ENCODE data around the gene AADAT. TPM values are rescaled to one million over a fixed set of nuclear protein-coding genes. Genes with fewer than 3 reads are reported as not detected.

AADAT gene
- total RNA-seq, 4 donors from 2014 or later, result 0.33 to 1.4 (median 0.82) TPM

DNA sequence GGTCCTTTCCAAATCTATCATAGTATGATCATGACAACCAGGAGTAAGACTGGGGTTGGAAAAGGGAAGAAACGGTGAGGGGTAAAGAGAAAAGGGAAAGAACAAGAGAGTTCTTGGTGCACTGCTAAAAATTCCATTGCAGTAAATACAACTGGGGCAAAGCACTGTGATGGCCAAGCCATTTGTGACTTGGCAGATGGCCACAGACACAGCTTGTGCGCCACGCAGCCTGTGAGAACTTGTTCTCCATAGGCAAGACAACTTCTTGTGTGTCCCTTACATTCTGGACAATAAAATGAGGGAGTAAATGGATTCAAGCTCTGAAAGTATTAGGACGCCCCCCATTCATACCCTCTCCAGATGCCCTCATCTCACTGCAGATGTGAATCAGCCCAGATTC, 74.5 kb downstream of the AADAT start:
- Histone ChIP-seq H3K4me3 (no peak overlapping the region), H3K27ac (peak overlapping the region in 2 of 4 donors; percentile 22 to 57), H3K4me1 (peaks cover 19 to 79% of the 10 kb centered on the region in 2 donors), H3K27me3 (no peaks in the 10 kb centered on the region), H3K36me3 (no peaks in the 10 kb centered on the region), H3K9me3 (no peaks in the 10 kb centered on the region)
- TF ChIP-seq, protein P1, sequence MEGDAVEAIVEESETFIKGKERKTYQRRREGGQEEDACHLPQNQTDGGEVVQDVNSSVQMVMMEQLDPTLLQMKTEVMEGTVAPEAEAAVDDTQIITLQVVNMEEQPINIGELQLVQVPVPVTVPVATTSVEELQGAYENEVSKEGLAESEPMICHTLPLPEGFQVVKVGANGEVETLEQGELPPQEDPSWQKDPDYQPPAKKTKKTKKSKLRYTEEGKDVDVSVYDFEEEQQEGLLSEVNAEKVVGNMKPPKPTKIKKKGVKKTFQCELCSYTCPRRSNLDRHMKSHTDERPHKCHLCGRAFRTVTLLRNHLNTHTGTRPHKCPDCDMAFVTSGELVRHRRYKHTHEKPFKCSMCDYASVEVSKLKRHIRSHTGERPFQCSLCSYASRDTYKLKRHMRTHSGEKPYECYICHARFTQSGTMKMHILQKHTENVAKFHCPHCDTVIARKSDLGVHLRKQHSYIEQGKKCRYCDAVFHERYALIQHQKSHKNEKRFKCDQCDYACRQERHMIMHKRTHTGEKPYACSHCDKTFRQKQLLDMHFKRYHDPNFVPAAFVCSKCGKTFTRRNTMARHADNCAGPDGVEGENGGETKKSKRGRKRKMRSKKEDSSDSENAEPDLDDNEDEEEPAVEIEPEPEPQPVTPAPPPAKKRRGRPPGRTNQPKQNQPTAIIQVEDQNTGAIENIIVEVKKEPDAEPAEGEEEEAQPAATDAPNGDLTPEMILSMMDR (IDR thresholded peaks at IDR 0.05 in 4 of 5, conservative IDR thresholded peaks at IDR 0.05 in 1 of 5), result no peak
- no peak for TF ChIP-seq POLR2A (IDR thresholded peaks at IDR 0.05)
- no peak for ATAC-seq
- intact Hi-C loops (cut with DNase I; ENCODE audit: low total_unique reads), result no loop called here
- in situ Hi-C loops (cut with MboI; ENCODE audit: low sequenced_read_pairs in 4 of 4), result no loop called here
- peak in 1 of 2 donors; percentile 19 for DNase-seq

- peaks cover 19 to 83% of the 10 kb centered on the region in 2 donors for H3K4me1 ChIP-seq
- H3K4me3 ChIP-seq, result no peak overlapping the region
- in situ Hi-C loops (cut with MboI; ENCODE audit: low sequenced_read_pairs in 4 of 4) (no loop called here), intact Hi-C loops (cut with DNase I; ENCODE audit: low total_unique reads) (no loop called here)
- no peaks in the 10 kb centered on the region for H3K36me3 ChIP-seq
- no peaks in the 10 kb centered on the region for H3K9me3 ChIP-seq
- ATAC-seq (no peak), DNase-seq (no peak)
- no peak for TF ChIP-seq POLR2A (IDR thresholded peaks at IDR 0.05)
- TF ChIP-seq, protein P1 (IDR thresholded peaks at IDR 0.05 in 4 of 5, conservative IDR thresholded peaks at IDR 0.05 in 1 of 5), result no peak
- no peaks in the 10 kb centered on the region for H3K27me3 ChIP-seq
- peak overlapping the region in 3 of 4 donors; percentile 22 to 57 (median 24) for H3K27ac ChIP-seq
These were observed 75.3 kb downstream of the AADAT start for GRCh38 chr4:170014359-170015011.

GRCh38 chr4:170012629-170012958, 77.2 kb downstream of the AADAT start:
- in situ Hi-C loops (cut with MboI; ENCODE audit: low sequenced_read_pairs in 4 of 4) (no loop called here), intact Hi-C loops (cut with DNase I; ENCODE audit: low total_unique reads) (no loop called here)
- peak; percentile 76 to 89 for ATAC-seq
- peaks cover 19 to 88% of the 10 kb centered on the region in 2 donors for H3K4me1 ChIP-seq
- TF ChIP-seq, protein P1 (IDR thresholded peaks at IDR 0.05 in 4 of 5, conservative IDR thresholded peaks at IDR 0.05 in 1 of 5), result no peak
- no peak for TF ChIP-seq POLR2A (IDR thresholded peaks at IDR 0.05)
- H3K4me3 ChIP-seq, result peak overlapping the region in 1 of 4 donors; percentile 19
- H3K9me3 ChIP-seq, result no peaks in the 10 kb centered on the region
- DNase-seq, result no peak
- H3K27me3 ChIP-seq, result no peaks in the 10 kb centered on the region
- peak overlapping the region; percentile 59 to 86 (median 72) for H3K27ac ChIP-seq
- no peaks in the 10 kb centered on the region for H3K36me3 ChIP-seq

DNA sequence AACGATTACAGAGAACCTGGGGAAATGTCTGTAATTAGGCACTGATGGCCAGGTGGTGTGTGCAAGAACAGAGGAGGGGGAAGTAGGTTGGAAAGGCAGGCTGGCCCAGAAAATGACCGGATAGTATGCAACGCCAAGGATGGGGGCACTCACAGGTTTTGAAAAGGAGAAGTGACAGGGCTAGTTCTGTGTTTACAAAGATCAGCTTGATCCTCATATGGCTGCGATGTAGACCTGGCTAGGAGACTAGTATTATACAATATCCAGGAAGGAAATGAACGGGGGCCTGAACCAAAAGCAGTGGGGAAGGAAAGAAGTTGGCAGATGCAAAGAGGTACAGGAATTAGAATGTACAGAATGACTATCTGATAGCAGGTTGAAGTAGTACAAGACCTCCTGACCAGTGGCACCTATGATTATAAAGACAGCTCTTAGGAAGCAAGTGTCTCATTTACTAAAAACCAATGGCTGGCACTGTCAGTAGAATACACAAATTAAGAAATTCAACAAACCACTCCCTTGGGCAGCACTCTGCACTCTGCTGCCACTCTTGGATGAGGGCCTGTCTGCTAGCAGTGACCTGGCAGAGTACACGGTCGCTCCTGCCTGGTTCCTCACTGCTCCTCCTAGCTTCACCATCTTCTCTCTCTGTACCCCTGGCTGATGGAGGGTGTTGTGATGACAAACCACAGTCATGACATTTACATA, 77.7 kb downstream of the AADAT start:
- no peaks in the 10 kb centered on the region for H3K9me3 ChIP-seq
- DNase-seq (peak; percentile 41 to 43), ATAC-seq (peak; percentile 80 to 92)
- in situ Hi-C loops (cut with MboI; ENCODE audit: low sequenced_read_pairs in 4 of 4), result no loop called here
- H3K4me3 ChIP-seq, result peak overlapping the region in 1 of 4 donors; percentile 19
- H3K36me3 ChIP-seq, result no peaks in the 10 kb centered on the region
- no peaks in the 10 kb centered on the region for H3K27me3 ChIP-seq
- H3K4me1 ChIP-seq, result peaks cover 19 to 86% of the 10 kb centered on the region in 2 donors
- H3K27ac ChIP-seq, result peak overlapping the region; percentile 59 to 86 (median 72)
- TF ChIP-seq, protein P1 (IDR thresholded peaks at IDR 0.05 in 4 of 5, conservative IDR thresholded peaks at IDR 0.05 in 1 of 5), result peak in 1 of 5 experiments; percentile 19
- no peak for TF ChIP-seq POLR2A (IDR thresholded peaks at IDR 0.05)
- intact Hi-C loops (cut with DNase I; ENCODE audit: low total_unique reads), result no loop called here

Other genes starting within 250 kb of the AADAT start
- 10 to 100 TPM in 1 of 4 donors, 1 to 10 TPM in 3; 3.2 to 11.3 (median 4.6) TPM for gene MFAP3L, start 63.6 kb downstream of the AADAT start, total RNA-seq

All from gastrocnemius medialis (tissue), 4 donors.